Loucy (cell line): ENCODE results near the gene DLX5.

Experiments
- H2AFZ ChIP-seq: fragments of 200-600 bp; sonication (generic); 2 replicates; pipeline ENCODE4 v1.6.0; 2016; ENCODE audit warnings: antibody characterized with exemption, mild to moderate bottlenecking, low read length, moderate library complexity
- H3F3A ChIP-seq: fragments of 200-600 bp; 2 replicates; pipeline ENCODE4 v1.6.0; 2016; ENCODE audit warnings: antibody characterized with exemption, low read depth, mild to moderate bottlenecking
- H3K27me3 ChIP-seq: fragments of 200-600 bp; sonication (generic); 2 replicates; pipeline ENCODE4 v1.6.1; 2014; ENCODE audit warnings: low read length, mild to moderate bottlenecking; ENCODE audit not compliant: insufficient read depth, poor library complexity, severe bottlenecking
- H3K36me3 ChIP-seq: fragments of 200-600 bp; sonication (generic); 2 replicates; pipeline ENCODE4 v1.6.1; 2016; ENCODE audit warnings: low read length; ENCODE audit not compliant: insufficient read depth
- H3K4me1 ChIP-seq: fragments of 200-600 bp; sonication (generic); 2 replicates; pipeline ENCODE4 v1.5.1; 2014; ENCODE audit warnings: low read length, mild to moderate bottlenecking; ENCODE audit not compliant: insufficient read depth, poor library complexity, severe bottlenecking
- H3K4me2 ChIP-seq: fragments of 200-600 bp; sonication (generic); 2 replicates; pipeline ENCODE4 v1.6.0; 2014; ENCODE audit warnings: antibody characterized with exemption, low read length, low read depth, mild to moderate bottlenecking; ENCODE audit not compliant: poor library complexity, severe bottlenecking
- H3K4me3 ChIP-seq: fragments of 200-600 bp; sonication (generic); 2 replicates; pipeline ENCODE4 v1.5.1; 2014; ENCODE audit warnings: low read length, mild to moderate bottlenecking, mixed read lengths; ENCODE audit not compliant: poor library complexity, severe bottlenecking
- H3K79me2 ChIP-seq: fragments of 200-600 bp; sonication (generic); 2 replicates; pipeline ENCODE4 v1.6.1; 2014; ENCODE audit warnings: low read length; ENCODE audit not compliant: insufficient read depth
- H3K9ac ChIP-seq: fragments of 200-600 bp; sonication (generic); 2 replicates; pipeline ENCODE4 v1.6.0; 2014; ENCODE audit warnings: mild to moderate bottlenecking, low read depth, low read length, moderate library complexity; ENCODE audit not compliant: poor library complexity, severe bottlenecking
- H3K9me2 ChIP-seq: fragments of 200-600 bp; sonication (generic); replicated peaks from 2 replicates; pipeline ENCODE4 v1.6.1; 2016; ENCODE audit warnings: low read depth, low read length, mixed read lengths
- H3K9me3 ChIP-seq: fragments of 200-600 bp; sonication (generic); 2 replicates; pipeline ENCODE4 v1.6.1; 2014; ENCODE audit warnings: mild to moderate bottlenecking, antibody characterized with exemption, low read length, low read depth; ENCODE audit not compliant: insufficient read depth
- H4K20me1 ChIP-seq: fragments of 200-600 bp; sonication (generic); 2 replicates; pipeline ENCODE4 v1.6.0; 2014; ENCODE audit warnings: antibody characterized with exemption, low read length, mild to moderate bottlenecking; ENCODE audit not compliant: insufficient read depth, poor library complexity, severe bottlenecking
- CTCF ChIP-seq: fragments of 200-600 bp; sonication (generic); conservative IDR thresholded peaks from 2 replicates; pipeline ENCODE4 v1.5.1; 2014; ENCODE audit warnings: mild to moderate bottlenecking, antibody characterized with exemption, low read length
- EZH2phosphoT487 ChIP-seq: fragments of 200-600 bp; IDR thresholded peaks from 2 replicates; pipeline ENCODE4 v1.6.1; 2018; ENCODE audit warnings: antibody characterized with exemption, mild to moderate bottlenecking, moderate library complexity, borderline replicate concordance

The DLX5 gene

GRCh38 chr7:97016381-97017191 is 8.0 kb downstream of the DLX5 start:
- Histone ChIP-seq H3F3A (no peaks in the 10 kb centered on the region), H3K27me3 (no peaks in the 10 kb centered on the region), H3K4me1 (no peaks in the 10 kb centered on the region), H3K9me2 (no peaks in the 10 kb centered on the region), H3K4me3 (no peak overlapping the region), H3K9me3 (no peaks in the 10 kb centered on the region), H3K4me2 (no peak overlapping the region), H3K36me3 (no peaks in the 10 kb centered on the region), H2AFZ (no peak overlapping the region), H3K79me2 (no peaks in the 10 kb centered on the region), H4K20me1 (no peaks in the 10 kb centered on the region), H3K9ac (no peak overlapping the region)
- TF ChIP-seq CTCF (no peak), EZH2phosphoT487 (no peak)

GRCh38 chr7:97015756-97016380 is 8.8 kb downstream of the DLX5 start:
- Histone ChIP-seq H3K4me2 (no peak overlapping the region), H3K9ac (no peak overlapping the region), H3F3A (no peaks in the 10 kb centered on the region), H3K4me1 (no peaks in the 10 kb centered on the region), H4K20me1 (no peaks in the 10 kb centered on the region), H3K4me3 (no peak overlapping the region), H3K27me3 (no peaks in the 10 kb centered on the region), H3K9me2 (no peaks in the 10 kb centered on the region), H3K36me3 (no peaks in the 10 kb centered on the region), H3K9me3 (no peaks in the 10 kb centered on the region), H3K79me2 (no peaks in the 10 kb centered on the region), H2AFZ (no peak overlapping the region)
- TF ChIP-seq EZH2phosphoT487 (no peak), CTCF (no peak)

GRCh38 chr7:97015279-97015678 is 9.4 kb downstream of the DLX5 start:
- H3K4me1 ChIP-seq, result no peaks in the 10 kb centered on the region
- H3K79me2 ChIP-seq, result no peaks in the 10 kb centered on the region
- H3K4me3 ChIP-seq, result no peak overlapping the region
- TF ChIP-seq CTCF, result no peak
- no peak for TF ChIP-seq EZH2phosphoT487
- no peaks in the 10 kb centered on the region for H3K27me3 ChIP-seq
- H2AFZ ChIP-seq, result no peak overlapping the region
- H3K4me2 ChIP-seq, result no peak overlapping the region
- no peaks in the 10 kb centered on the region for H3K9me3 ChIP-seq
- H4K20me1 ChIP-seq, result no peaks in the 10 kb centered on the region
- H3K9me2 ChIP-seq, result no peaks in the 10 kb centered on the region
- no peak overlapping the region for H3K9ac ChIP-seq
- no peaks in the 10 kb centered on the region for H3K36me3 ChIP-seq
- H3F3A ChIP-seq, result no peaks in the 10 kb centered on the region
